GM23338 (cell line): ENCODE measurements around the gene DNAH17. TPM values are rescaled to one million over a fixed set of nuclear protein-coding genes. Genes with fewer than 3 reads are reported as not detected.

Source experiments
- ATAC-seq: fragments of 200-7000 bp; cut with Tn5 transposase; 3 replicates; pipeline ENCODE4 v1.9.1; 2020
- DNase-seq: peaks from one replicate; pipeline ENCODE4 v3.0.0-alpha.2; 2015; ENCODE audit warnings: low spot score
- H2AFZ ChIP-seq: fragments of 200-600 bp; sonication (generic); 2 replicates; pipeline ENCODE4 v1.8.0; 2016; ENCODE audit warnings: antibody characterized with exemption, mild to moderate bottlenecking, moderate library complexity
- H3F3A ChIP-seq: fragments of 200-600 bp; sonication (generic); replicated peaks from 2 replicates; pipeline ENCODE4 v1.8.0; 2017; ENCODE audit warnings: antibody characterized with exemption, mixed run types, low read depth
- H3K27ac ChIP-seq: fragments of 200-600 bp; sonication (generic); 2 replicates; pipeline ENCODE4 v1.6.1; 2016; ENCODE audit warnings: low read depth
- H3K27me3 ChIP-seq: fragments of 200-600 bp; sonication (generic); 2 replicates; pipeline ENCODE4 v1.8.0; 2016; ENCODE audit warnings: mild to moderate bottlenecking, mixed run types, moderate library complexity; ENCODE audit not compliant: insufficient read depth
- H3K36me3 ChIP-seq: fragments of 200-600 bp; sonication (generic); 2 replicates; pipeline ENCODE4 v1.8.0; 2016; ENCODE audit warnings: mild to moderate bottlenecking; ENCODE audit not compliant: insufficient read depth
- H3K4me1 ChIP-seq: fragments of 200-600 bp; sonication (generic); 2 replicates; pipeline ENCODE4 v1.8.0; 2016; ENCODE audit warnings: mild to moderate bottlenecking, moderate library complexity; ENCODE audit not compliant: insufficient read depth
- H3K4me2 ChIP-seq: fragments of 200-600 bp; sonication (generic); 2 replicates; pipeline ENCODE4 v1.7.1; 2017; ENCODE audit warnings: mixed run types
- H3K4me3 ChIP-seq: fragments of 200-600 bp; sonication (generic); 2 replicates; pipeline ENCODE4 v1.6.1; 2016; ENCODE audit warnings: mixed run types
- H3K79me2 ChIP-seq: fragments of 200-600 bp; sonication (generic); replicated peaks from 2 replicates; pipeline ENCODE4 v1.8.0; 2017; ENCODE audit warnings: mild to moderate bottlenecking; ENCODE audit not compliant: insufficient read depth
- H3K9me2 ChIP-seq: fragments of 200-600 bp; sonication (generic); 2 replicates; pipeline ENCODE4 v1.8.0; 2017; ENCODE audit not compliant: insufficient read depth
- H4K20me1 ChIP-seq: fragments of 200-600 bp; sonication (generic); replicated peaks from 2 replicates; pipeline ENCODE4 v1.8.0; 2017; ENCODE audit warnings: mild to moderate bottlenecking; ENCODE audit not compliant: insufficient read depth
- H3K27ac Mint-ChIP-seq: 2 replicates; pipeline ENCODE4 v1.8.0; 2020; ENCODE audit warnings: inconsistent platforms, mild to moderate bottlenecking, moderate library complexity, mixed read lengths
- H3K27me3 Mint-ChIP-seq: 3 replicates; pipeline ENCODE4 v1.8.0; 2022; ENCODE audit warnings: low read depth, mild to moderate bottlenecking, moderate library complexity, mixed read lengths, inconsistent platforms; ENCODE audit not compliant: insufficient read depth, poor library complexity
- H3K36me3 Mint-ChIP-seq: 3 replicates; pipeline ENCODE4 v1.8.0; 2021; ENCODE audit warnings: low read depth, mild to moderate bottlenecking, inconsistent platforms, moderate library complexity, mixed read lengths
- H3K4me1 Mint-ChIP-seq: 3 replicates; pipeline ENCODE4 v1.8.0; 2020; ENCODE audit warnings: mild to moderate bottlenecking, inconsistent platforms, mixed read lengths
- H3K4me3 Mint-ChIP-seq: 3 replicates; pipeline ENCODE4 v1.8.0; 2021; ENCODE audit warnings: moderate library complexity, mild to moderate bottlenecking, inconsistent platforms, mixed read lengths
- H3K9me3 Mint-ChIP-seq: 3 replicates; pipeline ENCODE4 v1.8.0; 2020; ENCODE audit warnings: moderate library complexity, mild to moderate bottlenecking, inconsistent platforms, mixed read lengths
- CREB1 ChIP-seq: fragments of 250-450 bp; sonication (Bioruptor Pico); IDR thresholded peaks from 2 replicates; pipeline ENCODE4 v1.5.0; 2020; ENCODE audit warnings: low read depth, mild to moderate bottlenecking, moderate library complexity
- EZH2 ChIP-seq: fragments of 200-600 bp; sonication (generic); IDR thresholded peaks from one replicate; pipeline ENCODE4 v1.8.0; 2017; ENCODE audit warnings: antibody characterized with exemption, mild to moderate bottlenecking, low read depth; ENCODE audit not compliant: unreplicated experiment
- EZH2phosphoT487 ChIP-seq: fragments of 200-600 bp; sonication (generic); IDR thresholded peaks from one replicate; pipeline ENCODE4 v1.8.1; 2018; ENCODE audit warnings: antibody characterized with exemption; ENCODE audit not compliant: unreplicated experiment
- JUNB ChIP-seq: IDR thresholded peaks from one replicate; pipeline ENCODE4 v1.6.1; 2016; ENCODE audit warnings: antibody characterized with exemption; ENCODE audit not compliant: unreplicated experiment
- NANOG ChIP-seq: IDR thresholded peaks from 2 replicates; pipeline ENCODE4 v1.6.1; 2016; ENCODE audit warnings: antibody characterized with exemption, borderline replicate concordance
- POLR2AphosphoS5 ChIP-seq: IDR thresholded peaks from 2 replicates; pipeline ENCODE4 v1.6.1; 2016; ENCODE audit warnings: antibody characterized with exemption, low read depth
- STAT1 ChIP-seq: IDR thresholded peaks from one replicate; pipeline ENCODE4 v1.6.1; 2016; ENCODE audit warnings: antibody characterized with exemption; ENCODE audit not compliant: unreplicated experiment
- ZNF114 ChIP-seq: fragments of 250-450 bp; sonication (Bioruptor Pico); IDR thresholded peaks from 2 replicates; pipeline ENCODE4 v1.5.0; 2020; ENCODE audit warnings: mild to moderate bottlenecking, moderate library complexity
- ZNF331 ChIP-seq: fragments of 250-450 bp; sonication (Bioruptor Pico); IDR thresholded peaks from 2 replicates; pipeline ENCODE4 v1.5.0; 2020; ENCODE audit warnings: low read depth, mild to moderate bottlenecking, moderate library complexity
- polyA plus RNA-seq: library from polyadenylated mRNA; unstranded; fragments of >200 nt; fragmentation: Nextera tagmentation; extraction: Ambion mirVana; gene quantifications from 2 replicates; pipeline ENCODE4 v1.2.1, GENCODE V29; 2016
- total RNA-seq: library from RNA; depleted of rRNA; stranded (reverse); fragments of >200 nt; shearing (Covaris generic); gene quantifications from 2 replicates; pipeline ENCODE4 v1.2.3, GENCODE V29; 2014
- TF ChIP-seq, protein P1 (sequence below): IDR thresholded peaks from one replicate; pipeline ENCODE4 v1.6.1; 2018; ENCODE audit warnings: antibody characterized with exemption; ENCODE audit not compliant: unreplicated experiment
- TF ChIP-seq, protein P2 (sequence below): IDR thresholded peaks from 2 replicates; pipeline ENCODE4 v1.6.1; 2016; ENCODE audit warnings: antibody characterized with exemption
- TF ChIP-seq, protein P3 (sequence below), 2 experiments: fragments of 200-600 bp in 1 of 2; sonication (generic) in 1 of 2; conservative IDR thresholded peaks; 2 replicates each; pipeline versions ENCODE4 v1.5.1 to v1.6.1; 2016 to 2017; ENCODE audit warnings: antibody characterized with exemption in 2 of 2, low read depth in 2 of 2, mild to moderate bottlenecking in 2 of 2, moderate library complexity in 1 of 2
- TF ChIP-seq, protein P4 (sequence below): fragments of 250-450 bp; sonication (Bioruptor Pico); IDR thresholded peaks from 2 replicates; pipeline ENCODE4 v1.5.0; 2020; ENCODE audit warnings: mild to moderate bottlenecking, moderate library complexity

The DNAH17 gene
- total and polyA plus RNA-seq, 2 experiments from 2014 or later, result 0.59 to 2.0 TPM

DNA sequence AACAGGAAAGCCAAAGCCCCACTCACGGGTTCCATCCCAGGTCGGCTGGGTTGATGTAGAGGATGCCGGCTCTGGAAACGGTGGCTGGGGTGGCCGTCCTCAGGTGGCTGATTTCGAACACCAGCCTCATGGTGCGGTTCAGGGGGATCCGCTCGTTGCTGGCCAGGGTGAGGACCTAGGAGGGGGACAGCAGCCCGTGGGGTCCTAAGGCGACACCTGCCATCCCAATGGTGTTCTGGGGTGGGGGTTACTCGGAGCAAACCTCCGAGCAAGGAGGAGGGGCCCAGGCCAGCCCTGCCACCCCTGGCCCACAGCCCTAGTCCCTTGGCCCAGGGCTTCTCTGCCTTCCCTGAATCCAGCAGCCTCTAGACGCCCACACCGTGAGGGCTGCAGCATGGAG lies 86.5 kb downstream of the DNAH17 start:
- no peak overlapping the region for H3K4me3 ChIP-seq
- Mint-ChIP-seq H3K27ac (no peak overlapping the region), H3K27me3 (peaks cover 23% of the 10 kb centered on the region), H3K4me1 (peaks cover 2% of the 10 kb centered on the region; the same call in 2 of the 3 replicates), H3K4me3 (no peak overlapping the region), H3K9me3 (no peaks in the 10 kb centered on the region; the same call in 2 of the 3 replicates), H3K36me3 (no peaks in the 10 kb centered on the region; the same call in 2 of the 3 replicates)
- no peaks in the 10 kb centered on the region for H3F3A ChIP-seq
- no peak overlapping the region for H3K4me2 ChIP-seq
- H3K9me2 ChIP-seq, result no peaks in the 10 kb centered on the region
- H2AFZ ChIP-seq, result no peak overlapping the region
- no peaks in the 10 kb centered on the region for H3K36me3 ChIP-seq
- H3K79me2 ChIP-seq, result no peaks in the 10 kb centered on the region
- no peak overlapping the region for H3K27ac ChIP-seq
- no peak for TF ChIP-seq STAT1
- TF ChIP-seq EZH2, result no peak
- no peak for TF ChIP-seq ZNF114 (CRISPR knock-in tag)
- TF ChIP-seq NANOG, result no peak
- TF ChIP-seq, protein P1, sequence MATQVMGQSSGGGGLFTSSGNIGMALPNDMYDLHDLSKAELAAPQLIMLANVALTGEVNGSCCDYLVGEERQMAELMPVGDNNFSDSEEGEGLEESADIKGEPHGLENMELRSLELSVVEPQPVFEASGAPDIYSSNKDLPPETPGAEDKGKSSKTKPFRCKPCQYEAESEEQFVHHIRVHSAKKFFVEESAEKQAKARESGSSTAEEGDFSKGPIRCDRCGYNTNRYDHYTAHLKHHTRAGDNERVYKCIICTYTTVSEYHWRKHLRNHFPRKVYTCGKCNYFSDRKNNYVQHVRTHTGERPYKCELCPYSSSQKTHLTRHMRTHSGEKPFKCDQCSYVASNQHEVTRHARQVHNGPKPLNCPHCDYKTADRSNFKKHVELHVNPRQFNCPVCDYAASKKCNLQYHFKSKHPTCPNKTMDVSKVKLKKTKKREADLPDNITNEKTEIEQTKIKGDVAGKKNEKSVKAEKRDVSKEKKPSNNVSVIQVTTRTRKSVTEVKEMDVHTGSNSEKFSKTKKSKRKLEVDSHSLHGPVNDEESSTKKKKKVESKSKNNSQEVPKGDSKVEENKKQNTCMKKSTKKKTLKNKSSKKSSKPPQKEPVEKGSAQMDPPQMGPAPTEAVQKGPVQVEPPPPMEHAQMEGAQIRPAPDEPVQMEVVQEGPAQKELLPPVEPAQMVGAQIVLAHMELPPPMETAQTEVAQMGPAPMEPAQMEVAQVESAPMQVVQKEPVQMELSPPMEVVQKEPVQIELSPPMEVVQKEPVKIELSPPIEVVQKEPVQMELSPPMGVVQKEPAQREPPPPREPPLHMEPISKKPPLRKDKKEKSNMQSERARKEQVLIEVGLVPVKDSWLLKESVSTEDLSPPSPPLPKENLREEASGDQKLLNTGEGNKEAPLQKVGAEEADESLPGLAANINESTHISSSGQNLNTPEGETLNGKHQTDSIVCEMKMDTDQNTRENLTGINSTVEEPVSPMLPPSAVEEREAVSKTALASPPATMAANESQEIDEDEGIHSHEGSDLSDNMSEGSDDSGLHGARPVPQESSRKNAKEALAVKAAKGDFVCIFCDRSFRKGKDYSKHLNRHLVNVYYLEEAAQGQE, result no peak
- TF ChIP-seq, protein P2, sequence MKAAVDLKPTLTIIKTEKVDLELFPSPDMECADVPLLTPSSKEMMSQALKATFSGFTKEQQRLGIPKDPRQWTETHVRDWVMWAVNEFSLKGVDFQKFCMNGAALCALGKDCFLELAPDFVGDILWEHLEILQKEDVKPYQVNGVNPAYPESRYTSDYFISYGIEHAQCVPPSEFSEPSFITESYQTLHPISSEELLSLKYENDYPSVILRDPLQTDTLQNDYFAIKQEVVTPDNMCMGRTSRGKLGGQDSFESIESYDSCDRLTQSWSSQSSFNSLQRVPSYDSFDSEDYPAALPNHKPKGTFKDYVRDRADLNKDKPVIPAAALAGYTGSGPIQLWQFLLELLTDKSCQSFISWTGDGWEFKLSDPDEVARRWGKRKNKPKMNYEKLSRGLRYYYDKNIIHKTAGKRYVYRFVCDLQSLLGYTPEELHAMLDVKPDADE, result no peak
- TF ChIP-seq POLR2AphosphoS5, result no peak
- TF ChIP-seq, protein P3, sequence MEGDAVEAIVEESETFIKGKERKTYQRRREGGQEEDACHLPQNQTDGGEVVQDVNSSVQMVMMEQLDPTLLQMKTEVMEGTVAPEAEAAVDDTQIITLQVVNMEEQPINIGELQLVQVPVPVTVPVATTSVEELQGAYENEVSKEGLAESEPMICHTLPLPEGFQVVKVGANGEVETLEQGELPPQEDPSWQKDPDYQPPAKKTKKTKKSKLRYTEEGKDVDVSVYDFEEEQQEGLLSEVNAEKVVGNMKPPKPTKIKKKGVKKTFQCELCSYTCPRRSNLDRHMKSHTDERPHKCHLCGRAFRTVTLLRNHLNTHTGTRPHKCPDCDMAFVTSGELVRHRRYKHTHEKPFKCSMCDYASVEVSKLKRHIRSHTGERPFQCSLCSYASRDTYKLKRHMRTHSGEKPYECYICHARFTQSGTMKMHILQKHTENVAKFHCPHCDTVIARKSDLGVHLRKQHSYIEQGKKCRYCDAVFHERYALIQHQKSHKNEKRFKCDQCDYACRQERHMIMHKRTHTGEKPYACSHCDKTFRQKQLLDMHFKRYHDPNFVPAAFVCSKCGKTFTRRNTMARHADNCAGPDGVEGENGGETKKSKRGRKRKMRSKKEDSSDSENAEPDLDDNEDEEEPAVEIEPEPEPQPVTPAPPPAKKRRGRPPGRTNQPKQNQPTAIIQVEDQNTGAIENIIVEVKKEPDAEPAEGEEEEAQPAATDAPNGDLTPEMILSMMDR (conservative IDR thresholded peaks at IDR 0.05; ENCODE audit: low read depth in 2 of 2), result no peak
- TF ChIP-seq, protein P4, sequence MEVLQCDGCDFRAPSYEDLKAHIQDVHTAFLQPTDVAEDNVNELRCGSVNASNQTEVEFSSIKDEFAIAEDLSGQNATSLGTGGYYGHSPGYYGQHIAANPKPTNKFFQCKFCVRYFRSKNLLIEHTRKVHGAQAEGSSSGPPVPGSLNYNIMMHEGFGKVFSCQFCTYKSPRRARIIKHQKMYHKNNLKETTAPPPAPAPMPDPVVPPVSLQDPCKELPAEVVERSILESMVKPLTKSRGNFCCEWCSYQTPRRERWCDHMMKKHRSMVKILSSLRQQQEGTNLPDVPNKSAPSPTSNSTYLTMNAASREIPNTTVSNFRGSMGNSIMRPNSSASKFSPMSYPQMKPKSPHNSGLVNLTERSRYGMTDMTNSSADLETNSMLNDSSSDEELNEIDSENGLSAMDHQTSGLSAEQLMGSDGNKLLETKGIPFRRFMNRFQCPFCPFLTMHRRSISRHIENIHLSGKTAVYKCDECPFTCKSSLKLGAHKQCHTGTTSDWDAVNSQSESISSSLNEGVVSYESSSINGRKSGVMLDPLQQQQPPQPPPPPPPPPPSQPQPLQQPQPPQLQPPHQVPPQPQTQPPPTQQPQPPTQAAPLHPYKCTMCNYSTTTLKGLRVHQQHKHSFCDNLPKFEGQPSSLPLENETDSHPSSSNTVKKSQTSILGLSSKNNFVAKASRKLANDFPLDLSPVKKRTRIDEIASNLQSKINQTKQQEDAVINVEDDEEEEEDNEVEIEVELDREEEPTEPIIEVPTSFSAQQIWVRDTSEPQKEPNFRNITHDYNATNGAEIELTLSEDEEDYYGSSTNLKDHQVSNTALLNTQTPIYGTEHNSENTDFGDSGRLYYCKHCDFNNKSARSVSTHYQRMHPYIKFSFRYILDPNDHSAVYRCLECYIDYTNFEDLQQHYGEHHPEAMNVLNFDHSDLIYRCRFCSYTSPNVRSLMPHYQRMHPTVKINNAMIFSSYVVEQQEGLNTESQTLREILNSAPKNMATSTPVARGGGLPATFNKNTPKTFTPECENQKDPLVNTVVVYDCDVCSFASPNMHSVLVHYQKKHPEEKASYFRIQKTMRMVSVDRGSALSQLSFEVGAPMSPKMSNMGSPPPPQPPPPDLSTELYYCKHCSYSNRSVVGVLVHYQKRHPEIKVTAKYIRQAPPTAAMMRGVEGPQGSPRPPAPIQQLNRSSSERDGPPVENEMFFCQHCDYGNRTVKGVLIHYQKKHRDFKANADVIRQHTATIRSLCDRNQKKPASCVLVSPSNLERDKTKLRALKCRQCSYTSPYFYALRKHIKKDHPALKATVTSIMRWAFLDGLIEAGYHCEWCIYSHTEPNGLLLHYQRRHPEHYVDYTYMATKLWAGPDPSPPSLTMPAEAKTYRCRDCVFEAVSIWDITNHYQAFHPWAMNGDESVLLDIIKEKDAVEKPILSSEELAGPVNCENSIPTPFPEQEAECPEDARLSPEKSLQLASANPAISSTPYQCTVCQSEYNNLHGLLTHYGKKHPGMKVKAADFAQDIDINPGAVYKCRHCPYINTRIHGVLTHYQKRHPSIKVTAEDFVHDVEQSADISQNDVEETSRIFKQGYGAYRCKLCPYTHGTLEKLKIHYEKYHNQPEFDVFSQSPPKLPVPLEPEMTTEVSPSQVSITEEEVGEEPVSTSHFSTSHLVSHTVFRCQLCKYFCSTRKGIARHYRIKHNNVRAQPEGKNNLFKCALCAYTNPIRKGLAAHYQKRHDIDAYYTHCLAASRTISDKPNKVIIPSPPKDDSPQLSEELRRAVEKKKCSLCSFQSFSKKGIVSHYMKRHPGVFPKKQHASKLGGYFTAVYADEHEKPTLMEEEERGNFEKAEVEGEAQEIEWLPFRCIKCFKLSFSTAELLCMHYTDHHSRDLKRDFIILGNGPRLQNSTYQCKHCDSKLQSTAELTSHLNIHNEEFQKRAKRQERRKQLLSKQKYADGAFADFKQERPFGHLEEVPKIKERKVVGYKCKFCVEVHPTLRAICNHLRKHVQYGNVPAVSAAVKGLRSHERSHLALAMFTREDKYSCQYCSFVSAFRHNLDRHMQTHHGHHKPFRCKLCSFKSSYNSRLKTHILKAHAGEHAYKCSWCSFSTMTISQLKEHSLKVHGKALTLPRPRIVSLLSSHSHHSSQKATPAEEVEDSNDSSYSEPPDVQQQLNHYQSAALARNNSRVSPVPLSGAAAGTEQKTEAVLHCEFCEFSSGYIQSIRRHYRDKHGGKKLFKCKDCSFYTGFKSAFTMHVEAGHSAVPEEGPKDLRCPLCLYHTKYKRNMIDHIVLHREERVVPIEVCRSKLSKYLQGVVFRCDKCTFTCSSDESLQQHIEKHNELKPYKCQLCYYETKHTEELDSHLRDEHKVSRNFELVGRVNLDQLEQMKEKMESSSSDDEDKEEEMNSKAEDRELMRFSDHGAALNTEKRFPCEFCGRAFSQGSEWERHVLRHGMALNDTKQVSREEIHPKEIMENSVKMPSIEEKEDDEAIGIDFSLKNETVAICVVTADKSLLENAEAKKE (CRISPR knock-in tag), result no peak
- no peak for TF ChIP-seq JUNB
- no peak for TF ChIP-seq CREB1 (CRISPR knock-in tag)
- no peak for TF ChIP-seq EZH2phosphoT487
- no peak for TF ChIP-seq ZNF331 (CRISPR knock-in tag)
- H3K4me1 ChIP-seq, result peaks cover 1% of the 10 kb centered on the region; the same call in 1 of the 2 replicates
- no peak for ATAC-seq
- no peak for DNase-seq
- no peaks in the 10 kb centered on the region; the same call in none of the 2 replicates for H4K20me1 ChIP-seq
- H3K27me3 ChIP-seq, result no peaks in the 10 kb centered on the region
